Femur (tissue), 1 donor: ENCODE data around the gene AHRR.
"Not testable (repeated sequence)": the region's sequence is repeated elsewhere in the genome, so short reads cannot be mapped to it uniquely, and the experiment has no call there.

Source experiments
- DNase-seq: peaks from one replicate; pipeline ENCODE4 v3.0.0-alpha.2; 2017

AHRR gene

DNA sequence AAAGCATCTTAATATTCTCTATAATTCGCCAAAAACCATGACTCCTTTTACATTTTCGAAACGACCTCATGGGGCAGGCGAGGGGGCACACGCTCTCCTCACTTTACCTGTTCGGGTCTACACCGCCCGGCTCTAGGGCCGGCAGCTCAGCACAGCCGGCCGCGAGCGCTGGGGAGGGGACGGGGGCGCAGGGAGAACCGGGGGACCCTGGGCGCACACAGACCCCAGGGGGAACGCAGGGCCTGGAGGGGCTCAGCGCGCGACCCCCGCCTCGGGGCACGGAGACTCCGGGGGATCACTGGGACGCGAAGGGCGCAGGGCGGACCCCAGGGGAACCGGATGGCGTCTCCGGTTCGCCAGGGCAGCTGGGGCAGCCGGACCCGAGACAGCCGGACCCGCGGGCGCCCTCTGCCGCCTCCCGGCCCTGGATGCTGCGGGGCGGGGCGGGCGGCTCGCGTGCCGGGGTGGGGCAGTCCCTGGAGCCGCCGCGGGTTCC is at the start of gene AHRR:
Gene AHRR, plus strand, starts transcription at position 485 of the 496 bp plus-strand sequence. CDS start 22,189 bp downstream, outside the sequence.
- no peak for DNase-seq

DNA sequence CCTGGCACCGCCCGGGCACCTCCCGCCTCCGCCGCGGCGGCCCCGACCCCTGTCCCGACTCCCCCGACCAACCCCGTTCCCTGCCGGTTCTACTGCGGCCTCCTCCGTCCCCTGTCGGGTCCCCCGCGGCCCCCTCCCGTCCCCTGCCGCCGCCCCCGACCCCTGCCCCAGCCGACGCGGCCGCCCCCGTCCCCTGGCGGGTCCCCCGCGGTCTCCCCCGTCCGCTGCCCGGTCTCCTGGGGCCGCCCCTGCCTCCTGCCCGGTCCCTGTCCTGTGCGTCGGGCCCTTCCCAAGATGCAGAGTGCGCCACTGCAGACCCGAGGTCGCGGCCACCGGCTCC is 49.7 kb upstream of the AHRR start:
- not testable (repeated sequence) for DNase-seq

DNA sequence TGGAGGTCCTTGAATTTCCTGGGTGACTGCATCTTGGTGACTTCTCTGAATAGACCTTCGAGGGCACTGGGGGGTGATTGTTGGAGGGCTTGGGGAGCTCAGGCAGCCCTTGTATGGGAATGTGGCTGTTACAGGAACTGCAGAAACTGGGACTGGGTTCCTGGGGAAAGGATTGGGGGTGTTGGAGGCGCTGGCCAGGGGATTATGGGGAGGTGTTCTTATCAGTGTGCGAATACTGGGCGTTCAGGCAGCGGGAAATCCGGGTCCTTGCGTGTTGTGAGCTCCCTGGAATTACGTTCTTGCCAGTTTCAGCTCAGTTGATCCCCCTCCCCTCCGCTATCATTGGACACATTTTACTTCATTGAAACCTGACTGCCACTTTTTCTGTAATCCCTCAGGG is 48.4 kb upstream of the AHRR start:
- not testable (repeated sequence) for DNase-seq

DNA sequence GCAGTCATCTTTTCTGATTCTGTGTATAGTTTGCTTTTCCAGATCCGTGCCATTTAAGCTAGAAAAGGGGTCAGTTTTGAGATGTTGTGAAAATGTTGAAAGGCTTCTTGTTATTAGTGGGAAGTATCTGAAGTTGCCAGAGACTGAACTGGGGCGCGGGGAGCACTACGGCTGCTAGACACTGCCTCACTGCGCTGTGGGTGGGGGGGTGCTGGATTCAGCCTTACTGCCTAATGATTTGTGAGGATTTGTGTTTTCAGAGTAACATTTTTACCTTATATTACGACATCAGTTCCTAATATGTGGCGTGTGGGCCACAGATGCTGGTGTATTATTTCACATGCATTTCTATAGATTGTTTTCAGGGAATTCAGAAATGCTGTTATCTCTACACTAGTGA is 48.0 kb upstream of the AHRR start:
- not testable (repeated sequence) for DNase-seq

DNA sequence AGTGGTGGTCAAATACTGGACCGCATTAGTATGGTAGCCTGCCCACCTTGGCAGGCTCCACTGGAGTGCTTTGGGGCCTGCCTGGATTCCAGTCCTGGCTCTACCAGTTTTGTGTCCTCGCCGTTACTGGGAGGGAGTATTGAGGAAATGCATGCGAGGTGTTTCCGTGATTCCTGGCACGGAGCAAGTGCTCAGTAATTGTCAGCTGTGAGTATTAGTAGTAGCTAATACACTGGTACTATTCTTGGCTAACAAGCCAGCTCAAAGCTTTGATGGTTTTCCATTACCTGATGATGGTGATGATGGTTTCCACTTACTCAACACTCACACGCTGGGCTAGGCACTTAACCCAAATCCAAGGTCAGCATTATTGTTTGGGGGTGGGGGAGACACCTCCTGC is 47.2 kb upstream of the AHRR start:
- DNase-seq: not testable (repeated sequence)

DNA sequence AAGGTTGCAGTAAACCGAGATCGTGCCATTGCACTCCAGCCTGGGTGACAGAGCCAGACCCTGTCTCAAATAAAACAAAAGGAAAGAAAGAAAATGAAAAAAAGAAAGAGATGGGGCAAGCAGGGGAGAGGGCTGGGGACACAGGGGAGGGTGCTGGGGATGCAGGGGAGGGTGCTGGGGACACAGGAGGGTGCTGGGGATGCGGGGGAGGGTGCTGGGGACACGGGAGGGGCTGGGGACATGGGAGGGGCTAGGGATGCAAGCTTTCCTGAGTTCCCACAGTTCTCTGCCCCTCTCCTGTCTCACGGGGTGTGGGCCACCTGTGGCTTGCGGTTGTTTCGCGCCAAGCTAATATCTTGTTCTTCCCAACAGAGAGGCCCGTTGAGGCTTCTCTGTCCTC is 42.9 kb upstream of the AHRR start:
- no peak for DNase-seq

DNA sequence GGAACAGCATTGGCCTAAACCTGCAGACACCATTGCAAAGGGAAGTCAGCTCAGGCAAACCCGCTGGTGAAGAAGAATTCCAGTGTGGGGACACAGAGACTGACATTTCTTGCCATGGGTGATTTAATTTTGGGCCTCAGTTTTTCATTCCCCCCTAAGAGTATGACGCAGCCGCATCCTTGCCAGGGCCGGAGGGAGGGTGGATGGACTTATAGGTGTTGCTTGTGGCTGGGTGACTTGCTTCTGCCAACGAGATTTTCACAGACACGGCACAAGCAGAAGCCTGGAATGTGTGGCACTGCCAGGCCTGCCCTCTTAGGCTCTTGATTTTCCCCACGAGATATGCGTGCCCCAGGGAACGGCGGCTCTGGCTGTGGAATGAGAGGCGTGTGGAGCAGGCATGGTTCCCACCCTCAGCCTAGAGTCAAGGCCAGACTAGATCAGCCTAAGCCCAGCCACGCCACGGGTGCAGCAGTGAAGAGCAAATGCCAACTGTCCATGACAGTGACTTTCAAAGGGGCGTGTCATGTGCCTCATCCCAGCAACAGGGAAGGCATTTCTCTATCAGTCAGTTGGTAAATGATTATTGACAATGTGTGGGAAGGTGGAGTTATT is 42.4 kb upstream of the AHRR start:
- DNase-seq: not testable (repeated sequence)

DNA sequence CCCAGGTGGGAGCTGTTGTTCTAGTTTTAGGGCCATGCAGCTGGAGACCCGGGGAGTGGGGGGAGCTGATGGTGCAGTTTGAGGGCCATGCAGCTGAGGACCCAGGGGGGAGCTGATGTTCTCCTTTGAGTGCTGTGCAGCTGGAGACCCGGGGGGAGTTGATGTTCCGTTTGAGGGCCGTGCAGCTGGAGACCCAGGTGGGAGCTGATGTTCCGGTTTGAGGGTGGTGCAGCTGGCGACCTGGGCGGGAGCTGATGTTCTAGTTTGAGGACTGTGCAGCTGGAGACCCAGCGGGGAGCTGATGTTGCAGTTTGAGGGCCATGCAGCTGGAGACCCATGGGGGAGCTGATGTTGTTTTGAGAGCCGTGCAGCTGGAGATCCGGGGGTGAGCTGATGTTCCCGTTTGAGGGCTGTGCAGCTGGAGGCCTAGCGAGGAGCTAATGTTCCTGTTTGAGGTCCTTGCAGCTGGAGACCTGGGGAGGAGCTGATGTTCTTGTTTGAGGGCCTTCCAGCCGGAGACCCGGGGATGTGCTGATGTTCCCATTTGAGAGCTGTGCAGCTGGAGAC is 35.4 kb upstream of the AHRR start:
- no peak for DNase-seq

DNA sequence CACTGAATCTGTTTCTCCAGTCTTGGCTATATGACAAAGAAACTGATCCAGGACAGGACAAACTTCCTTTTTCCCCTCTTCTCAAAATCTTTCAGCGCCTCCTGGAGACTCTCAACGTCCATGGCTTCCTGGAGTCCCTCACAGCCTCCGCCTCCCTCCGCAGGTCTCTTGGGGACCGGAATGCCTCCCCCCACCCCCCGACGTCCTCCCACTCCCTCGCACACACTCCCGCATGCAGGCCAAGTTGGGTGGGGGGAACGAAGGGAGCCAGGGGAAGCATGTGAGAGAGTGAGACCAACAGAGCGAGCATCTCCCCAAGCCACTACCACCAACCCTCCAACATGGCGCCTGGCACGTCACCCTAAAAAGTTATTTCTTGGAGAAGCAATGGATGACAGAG is 31.3 kb upstream of the AHRR start:
- DNase-seq: not testable (repeated sequence)

DNA sequence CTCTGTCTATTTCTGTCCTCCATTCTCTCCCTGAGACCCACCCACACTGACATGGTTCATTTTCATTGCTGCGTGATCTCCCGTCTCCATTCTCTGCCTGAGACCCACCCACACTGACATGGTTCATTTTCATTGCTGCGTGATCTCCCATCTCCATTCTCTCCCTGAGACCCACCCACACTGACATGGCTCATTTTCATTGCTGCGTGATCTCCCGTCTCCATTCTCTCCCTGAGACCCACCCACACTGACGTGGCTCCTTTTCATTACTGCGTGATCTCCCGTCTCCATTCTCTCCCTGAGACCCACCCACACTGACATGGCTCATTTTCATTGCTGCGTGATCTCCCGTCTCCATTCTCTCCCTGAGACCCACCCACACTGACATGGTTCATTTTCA is 30.2 kb upstream of the AHRR start:
- DNase-seq: not testable (repeated sequence)

DNA sequence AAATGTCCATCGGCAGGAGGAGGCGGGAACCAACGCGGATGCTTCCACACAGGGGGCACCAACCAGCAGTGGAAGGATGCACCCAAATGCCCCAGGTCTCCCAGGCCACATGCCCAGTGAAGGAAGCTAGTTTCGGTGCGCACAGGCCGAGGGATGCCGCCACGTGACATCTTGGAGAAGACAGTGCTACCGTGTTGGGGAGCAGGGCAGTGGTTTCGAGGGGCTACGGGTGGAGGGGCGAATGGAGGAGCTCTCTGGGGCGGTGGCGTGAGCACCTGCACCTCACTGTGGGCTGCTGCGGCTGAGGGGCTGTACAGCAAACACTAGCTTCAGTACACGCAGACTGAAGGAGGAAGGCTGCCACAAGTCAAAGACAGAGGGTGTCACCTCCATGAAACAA is 26.7 kb upstream of the AHRR start:
- DNase-seq: not testable (repeated sequence)

DNA sequence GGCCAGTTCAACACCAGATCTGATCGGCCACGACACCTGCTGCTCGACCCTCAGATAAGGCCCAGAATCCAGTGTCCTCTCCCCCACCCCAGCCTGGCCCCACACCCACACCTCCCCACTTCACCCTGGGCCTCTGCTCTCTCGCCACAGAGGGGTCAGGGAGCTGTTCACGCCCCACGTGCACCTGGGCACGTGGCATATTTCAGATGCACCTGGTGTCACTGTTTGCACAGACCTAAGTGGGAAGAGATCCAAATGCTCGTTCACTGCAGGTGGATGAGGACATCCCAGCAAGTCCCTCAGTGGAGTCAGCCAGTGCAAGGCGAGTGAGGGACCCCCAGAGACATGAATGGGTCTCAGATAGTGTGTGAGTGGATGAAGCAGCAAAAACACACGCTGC is 25.3 kb upstream of the AHRR start:
- not testable (repeated sequence) for DNase-seq

DNA sequence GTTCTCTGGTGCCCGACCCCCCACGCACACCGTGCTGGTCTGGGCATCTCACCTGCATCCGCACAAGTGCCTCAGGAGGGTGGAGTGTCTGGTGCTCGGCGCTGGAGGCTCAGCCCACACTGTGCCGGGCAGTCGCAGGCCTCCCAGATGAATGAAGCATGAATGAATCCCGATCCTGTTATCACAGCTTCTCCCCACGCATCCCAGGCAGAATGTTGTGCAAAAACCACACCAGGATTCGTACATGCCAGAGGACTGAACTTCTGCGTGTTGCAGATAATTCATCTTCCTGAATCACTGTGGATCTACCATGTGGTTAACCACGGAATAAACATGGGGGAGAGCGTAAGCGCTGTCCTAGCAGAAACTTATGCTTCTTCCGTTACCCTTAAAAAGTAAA is 24.6 kb upstream of the AHRR start:
- not testable (repeated sequence) for DNase-seq

DNA sequence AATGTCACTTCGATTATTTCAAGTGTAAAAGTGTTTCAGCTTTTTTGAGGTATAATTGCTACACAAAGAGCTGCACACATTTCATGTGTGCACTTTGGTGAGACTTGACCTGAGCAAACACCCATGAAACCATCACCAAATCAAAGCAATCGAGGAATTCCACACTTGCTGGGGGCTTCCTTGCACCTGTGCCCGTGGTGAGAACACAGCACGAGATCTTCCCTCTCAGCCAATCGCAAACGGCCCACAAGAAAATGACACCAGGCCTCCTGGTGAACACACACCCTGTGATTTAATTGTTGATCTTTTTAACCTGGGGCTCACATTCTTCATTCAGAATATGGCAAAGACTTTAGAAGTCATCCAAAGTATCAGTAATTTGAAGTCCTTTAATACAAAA is 24.1 kb upstream of the AHRR start:
- DNase-seq: not testable (repeated sequence)

DNA sequence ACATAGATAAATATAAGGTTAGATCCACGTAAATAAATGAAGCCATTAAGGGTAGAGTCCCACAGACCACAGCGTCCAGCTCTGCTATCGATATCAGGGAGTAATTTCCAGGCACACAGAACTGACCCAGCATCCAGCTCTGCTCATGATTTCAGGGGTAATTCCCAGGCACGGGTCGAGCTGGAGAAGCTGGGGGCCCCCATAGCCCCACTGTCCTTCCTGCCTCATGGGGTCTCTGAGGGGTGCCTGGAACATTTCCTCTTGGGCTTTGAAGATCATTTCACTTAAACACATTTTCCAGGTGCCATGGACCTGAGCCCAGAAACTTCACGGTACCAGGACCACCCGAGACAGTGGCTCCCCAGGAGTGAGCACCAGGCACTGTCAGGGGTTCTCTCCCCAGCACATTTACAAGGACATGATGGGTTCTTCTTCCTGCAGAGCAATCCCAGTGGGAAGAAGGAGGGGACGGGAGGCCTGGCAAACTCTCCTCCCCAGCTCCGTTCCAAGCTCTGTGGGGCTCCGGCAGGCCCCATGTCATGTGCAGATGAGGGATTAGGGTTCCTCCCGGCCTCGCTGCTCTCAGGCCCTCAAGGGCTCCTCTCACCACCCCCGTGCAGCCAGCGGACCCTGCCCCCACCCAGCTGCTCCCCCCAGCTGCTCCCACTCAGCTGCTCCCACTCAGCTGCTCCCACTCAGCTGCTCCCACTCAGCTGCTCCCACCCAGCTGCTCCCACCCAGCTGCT is 23.4 kb upstream of the AHRR start:
- DNase-seq: not testable (repeated sequence)

DNA sequence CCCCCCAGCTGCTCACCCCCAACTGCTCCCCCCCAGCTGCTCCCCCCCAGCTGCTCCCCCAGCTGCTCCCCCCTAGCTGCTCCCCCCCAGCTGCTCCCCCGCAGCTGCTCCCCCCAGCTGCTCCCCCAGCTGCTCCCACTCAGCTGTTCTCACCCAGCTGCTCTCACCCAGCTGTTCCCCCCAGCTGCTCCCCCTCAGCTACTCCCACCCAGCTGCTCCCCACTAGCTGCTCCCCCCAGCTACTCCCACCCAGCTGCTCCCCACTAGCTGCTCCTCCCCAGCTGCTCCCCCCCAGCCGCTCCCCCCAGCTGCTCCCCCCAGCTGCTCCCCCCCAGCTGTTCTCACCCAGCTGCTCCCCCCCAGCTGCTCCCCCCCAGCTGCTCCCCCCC is 22.8 kb upstream of the AHRR start:
- no peak for DNase-seq

DNA sequence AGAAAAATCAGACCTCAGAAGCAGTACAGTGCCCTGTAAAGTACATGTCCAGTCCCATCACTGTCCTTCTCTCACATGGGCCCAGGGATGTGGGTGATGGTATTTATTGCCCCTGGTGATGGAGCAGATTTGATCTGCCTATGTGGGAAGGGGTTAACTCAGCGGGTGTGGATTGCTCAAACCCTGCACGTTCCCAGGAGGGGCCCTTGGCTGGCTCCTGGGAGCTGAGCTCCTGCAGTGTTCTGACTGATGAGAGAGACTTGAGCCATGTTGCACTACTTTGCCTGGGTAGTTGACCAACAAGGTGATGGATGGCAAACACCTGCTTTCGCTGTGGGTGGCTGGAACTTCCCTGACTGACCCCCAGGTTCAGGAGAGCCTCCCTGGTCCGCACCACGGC is 21.6 kb upstream of the AHRR start:
- not testable (repeated sequence) for DNase-seq

DNA sequence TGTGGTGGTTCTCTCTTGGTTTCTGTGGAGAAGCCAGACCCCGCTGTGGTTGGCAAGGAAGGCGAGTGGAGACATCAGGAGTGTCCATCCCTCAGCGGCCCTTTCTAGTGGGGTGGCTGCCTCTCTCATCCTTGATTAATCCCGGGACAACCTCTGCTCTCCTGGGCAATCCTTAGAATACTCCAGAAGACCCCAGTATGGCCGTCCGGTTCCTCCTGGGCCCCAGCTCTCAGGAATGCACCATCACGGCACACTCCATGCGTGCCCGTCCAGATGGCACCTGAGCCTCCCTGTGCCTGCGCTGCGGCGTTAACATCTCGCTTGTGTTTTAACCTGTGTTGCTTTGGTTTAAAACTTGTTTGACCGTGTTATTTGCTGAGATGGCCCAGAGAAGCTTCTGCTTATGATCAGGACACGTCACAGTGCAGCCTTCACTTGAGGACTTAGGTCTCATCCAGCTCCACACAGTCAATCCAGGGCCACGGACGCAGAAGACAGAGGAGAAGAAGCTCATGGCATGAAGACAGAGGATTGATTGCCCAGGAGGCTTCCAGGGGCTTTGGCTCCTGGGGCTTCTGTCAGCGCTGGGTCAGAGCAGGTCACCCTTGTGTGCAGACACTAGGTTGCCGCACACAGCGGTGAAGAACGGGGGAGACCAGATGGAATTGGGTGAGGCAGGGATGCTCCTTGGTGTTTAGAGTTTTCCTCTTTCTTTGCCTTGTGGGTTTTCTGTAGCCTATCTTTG is 20.7 kb upstream of the AHRR start:
- not testable (repeated sequence) for DNase-seq

DNA sequence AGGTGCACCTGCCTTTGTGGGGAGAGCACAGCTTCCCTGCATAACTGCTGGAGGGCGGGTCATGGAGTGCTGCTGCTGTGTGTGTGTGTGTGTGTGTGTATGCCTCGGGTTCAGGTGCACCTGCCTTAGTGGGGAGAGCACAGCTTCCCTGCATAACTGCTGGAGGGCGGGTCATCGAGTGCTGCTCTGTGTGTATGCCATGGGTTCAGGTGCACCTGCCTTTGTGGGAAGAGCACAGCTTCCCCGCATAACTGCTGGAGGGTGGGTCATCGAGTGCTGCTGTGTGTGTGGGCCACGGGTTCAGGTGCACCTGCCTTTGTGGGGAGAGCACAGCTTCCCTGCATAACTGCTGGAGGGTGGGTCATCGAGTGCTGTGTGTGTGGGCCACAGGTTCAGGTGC is 19.1 kb upstream of the AHRR start:
- DNase-seq: not testable (repeated sequence)

DNA sequence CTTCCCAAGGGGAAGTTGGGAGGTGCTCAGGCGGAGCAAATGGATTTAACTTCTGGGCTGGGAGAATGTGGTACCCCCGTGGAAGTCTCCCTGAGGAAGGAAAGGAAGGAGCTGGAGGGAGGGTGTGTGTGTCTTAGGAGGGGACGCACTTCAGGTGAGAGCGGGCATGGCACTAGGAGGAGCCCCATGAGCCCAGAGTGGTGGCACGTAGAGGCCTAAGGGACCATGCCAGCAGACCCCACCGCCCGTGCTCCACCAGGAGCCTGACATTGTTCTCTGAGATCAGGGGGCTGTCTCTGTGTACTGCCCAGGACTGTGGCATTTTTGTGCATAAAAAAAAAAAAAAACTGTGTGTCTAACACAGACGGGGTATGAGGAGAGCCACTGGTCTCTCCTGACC is 18.5 kb upstream of the AHRR start:
- no peak for DNase-seq

DNA sequence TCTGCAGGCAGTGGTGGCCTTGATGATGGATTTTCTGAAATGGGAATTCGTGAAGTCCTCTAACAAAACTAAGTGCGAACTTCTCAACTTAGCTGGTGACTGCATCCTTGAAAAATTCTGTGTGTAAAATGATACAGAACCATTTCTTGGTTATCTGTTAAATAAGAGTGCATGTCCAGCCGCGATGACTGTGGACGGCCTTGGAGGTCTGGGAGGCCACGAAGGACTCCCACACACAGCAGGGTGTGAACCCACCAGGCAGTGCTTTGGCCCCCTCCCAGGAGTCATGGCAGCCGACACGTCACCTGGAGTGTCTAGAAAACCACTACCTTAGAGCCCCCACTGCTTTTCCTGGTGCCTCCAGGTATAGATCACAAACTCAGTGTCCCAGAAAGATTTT is 17.8 kb upstream of the AHRR start:
- not testable (repeated sequence) for DNase-seq

DNA sequence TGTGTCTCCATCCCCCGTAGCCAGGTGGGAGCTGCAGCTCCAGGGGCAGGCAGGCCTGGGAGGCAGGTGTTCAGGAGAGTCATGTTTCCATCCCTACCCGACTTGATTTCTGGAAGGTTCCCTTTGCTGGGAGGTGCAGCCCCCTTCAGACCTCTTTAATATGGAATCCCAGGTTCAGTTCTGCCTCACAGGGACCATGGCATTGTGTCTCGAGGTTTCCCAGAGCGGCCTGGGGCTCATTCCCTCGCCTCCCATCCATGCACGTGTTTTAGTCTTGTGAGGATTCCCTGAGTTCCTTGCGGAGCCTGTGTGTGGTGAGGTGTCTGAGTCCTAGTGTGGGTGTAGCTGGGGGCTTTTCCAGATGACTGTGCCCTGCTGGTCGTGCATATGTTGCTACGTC is 16.5 kb upstream of the AHRR start:
- no peak for DNase-seq

DNA sequence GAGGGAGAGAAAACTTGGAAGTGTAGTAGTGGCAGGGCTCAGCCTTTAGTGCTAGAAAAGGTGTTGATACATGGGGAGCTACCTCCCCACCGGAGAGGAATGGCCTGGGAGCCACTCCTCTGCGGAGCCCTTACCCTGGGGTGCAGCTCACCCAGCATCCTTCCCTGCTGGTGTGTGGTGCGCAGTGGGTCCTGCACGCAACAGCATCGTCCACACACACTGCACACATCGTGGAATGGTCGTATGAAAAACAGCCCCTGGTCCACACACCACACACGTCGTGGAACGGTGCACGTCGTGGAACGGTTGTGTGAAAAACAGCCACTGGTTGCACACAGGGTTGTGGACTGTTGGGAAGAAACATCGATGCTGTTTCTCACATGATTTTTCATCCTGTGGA is 16.1 kb upstream of the AHRR start:
- no peak for DNase-seq
